D721Med (cell line): ENCODE data around the gene ABCB8.
A peak's percentile ranks its signal among the peaks of the same experiment; 100 is the strongest.

ENCODE experiments used
- DNase-seq: peaks from one replicate; pipeline ENCODE4 v3.0.0; 2011; ENCODE audit warnings: low spot score; ENCODE audit not compliant: insufficient read length
- FAIRE-seq: peaks from 2 replicates; lab custom pipeline; 2011; peaks lifted over from hg19 to GRCh38; lab: Jason Lieb, UNC
- TF ChIP-seq, protein P1 (sequence below): IDR thresholded peaks from 2 replicates; pipeline ENCODE4 v1.5.1; 2012; ENCODE audit warnings: mild to moderate bottlenecking, control low read depth; ENCODE audit not compliant: insufficient read depth; ENCODE audit errors: missing control alignments

Gene ABCB8

GRCh38 chr7:151075978-151076426 lies 47.8 kb downstream of the ABCB8 start:
- FAIRE-seq = no peak
- no peak for DNase-seq
- TF ChIP-seq, protein P1, sequence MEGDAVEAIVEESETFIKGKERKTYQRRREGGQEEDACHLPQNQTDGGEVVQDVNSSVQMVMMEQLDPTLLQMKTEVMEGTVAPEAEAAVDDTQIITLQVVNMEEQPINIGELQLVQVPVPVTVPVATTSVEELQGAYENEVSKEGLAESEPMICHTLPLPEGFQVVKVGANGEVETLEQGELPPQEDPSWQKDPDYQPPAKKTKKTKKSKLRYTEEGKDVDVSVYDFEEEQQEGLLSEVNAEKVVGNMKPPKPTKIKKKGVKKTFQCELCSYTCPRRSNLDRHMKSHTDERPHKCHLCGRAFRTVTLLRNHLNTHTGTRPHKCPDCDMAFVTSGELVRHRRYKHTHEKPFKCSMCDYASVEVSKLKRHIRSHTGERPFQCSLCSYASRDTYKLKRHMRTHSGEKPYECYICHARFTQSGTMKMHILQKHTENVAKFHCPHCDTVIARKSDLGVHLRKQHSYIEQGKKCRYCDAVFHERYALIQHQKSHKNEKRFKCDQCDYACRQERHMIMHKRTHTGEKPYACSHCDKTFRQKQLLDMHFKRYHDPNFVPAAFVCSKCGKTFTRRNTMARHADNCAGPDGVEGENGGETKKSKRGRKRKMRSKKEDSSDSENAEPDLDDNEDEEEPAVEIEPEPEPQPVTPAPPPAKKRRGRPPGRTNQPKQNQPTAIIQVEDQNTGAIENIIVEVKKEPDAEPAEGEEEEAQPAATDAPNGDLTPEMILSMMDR = no peak

- DNase-seq = no peak
- TF ChIP-seq, protein P1 = peak; percentile 1
- no peak for FAIRE-seq
These were observed 48.8 kb downstream of the ABCB8 start for GRCh38 chr7:151076863-151077704.

DNA sequence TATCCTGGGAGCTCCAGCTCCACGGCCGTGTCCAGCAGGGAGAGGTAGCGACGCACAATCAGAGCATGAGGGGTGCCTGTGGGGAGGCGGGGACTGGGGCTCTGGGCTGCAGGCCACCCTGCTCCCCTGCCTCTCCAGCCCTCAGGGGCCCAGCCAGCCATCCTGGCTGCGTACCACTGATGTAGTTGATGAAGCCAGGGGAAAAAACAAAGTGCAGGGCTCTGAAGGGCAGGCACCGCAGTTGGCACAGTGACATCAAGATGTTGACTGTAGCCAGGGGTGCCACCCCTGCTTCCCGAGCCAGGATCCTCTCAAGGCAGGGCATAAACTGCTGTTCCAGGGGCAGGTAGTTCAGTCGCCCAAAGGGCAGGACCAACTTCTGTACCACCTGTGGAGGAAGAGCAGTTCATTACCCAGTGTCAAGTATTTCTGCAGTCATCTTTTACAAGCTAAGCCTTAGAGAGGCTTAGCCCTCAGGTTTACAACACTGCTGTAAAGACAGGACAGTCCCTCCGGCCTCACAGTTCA lies 49.5 kb downstream of the ABCB8 start:
- FAIRE-seq (no peak), DNase-seq (no peak)
- TF ChIP-seq, protein P1 = no peak

DNA sequence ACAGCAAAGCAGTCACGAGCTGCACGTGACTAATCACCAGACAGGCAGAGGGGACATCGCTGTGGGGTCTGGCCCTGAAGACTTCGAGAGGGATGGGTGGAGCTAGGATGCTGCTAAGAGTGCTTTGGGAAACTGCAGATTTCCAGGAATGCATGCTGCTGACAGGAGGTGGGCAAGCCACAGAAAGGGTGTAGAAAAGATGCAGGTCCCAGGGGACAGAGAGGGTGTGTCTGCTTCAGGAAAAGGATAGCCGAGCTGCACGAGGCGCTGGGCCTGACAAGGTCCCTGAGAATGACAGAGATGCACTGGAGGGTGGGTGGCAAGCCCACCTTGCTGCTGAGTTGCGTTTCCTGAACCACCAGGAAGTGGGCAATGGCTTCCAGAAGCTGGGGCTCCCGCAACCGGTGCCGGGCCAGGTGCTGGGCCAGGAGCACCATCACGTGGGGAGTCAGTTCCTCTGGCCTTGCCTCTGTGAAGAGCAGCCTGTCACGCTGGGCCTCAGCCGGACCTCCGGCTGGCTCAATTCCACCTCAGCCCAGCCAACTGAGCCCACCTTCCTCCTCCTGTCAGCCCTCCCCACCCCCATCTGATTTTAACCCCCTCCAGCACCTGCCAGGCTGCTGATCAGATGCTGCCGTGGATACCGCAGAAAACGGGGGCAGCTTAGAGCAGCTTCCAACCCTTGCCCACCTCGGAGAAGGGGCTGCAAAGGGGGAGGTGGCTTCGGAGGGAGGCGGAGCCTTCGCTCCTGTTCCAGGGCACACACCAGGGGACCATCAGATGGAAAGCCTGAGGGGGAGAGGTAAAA lies 50.2 kb downstream of the ABCB8 start:
- FAIRE-seq (no peak), DNase-seq (no peak)
- TF ChIP-seq, protein P1 = no peak

DNA sequence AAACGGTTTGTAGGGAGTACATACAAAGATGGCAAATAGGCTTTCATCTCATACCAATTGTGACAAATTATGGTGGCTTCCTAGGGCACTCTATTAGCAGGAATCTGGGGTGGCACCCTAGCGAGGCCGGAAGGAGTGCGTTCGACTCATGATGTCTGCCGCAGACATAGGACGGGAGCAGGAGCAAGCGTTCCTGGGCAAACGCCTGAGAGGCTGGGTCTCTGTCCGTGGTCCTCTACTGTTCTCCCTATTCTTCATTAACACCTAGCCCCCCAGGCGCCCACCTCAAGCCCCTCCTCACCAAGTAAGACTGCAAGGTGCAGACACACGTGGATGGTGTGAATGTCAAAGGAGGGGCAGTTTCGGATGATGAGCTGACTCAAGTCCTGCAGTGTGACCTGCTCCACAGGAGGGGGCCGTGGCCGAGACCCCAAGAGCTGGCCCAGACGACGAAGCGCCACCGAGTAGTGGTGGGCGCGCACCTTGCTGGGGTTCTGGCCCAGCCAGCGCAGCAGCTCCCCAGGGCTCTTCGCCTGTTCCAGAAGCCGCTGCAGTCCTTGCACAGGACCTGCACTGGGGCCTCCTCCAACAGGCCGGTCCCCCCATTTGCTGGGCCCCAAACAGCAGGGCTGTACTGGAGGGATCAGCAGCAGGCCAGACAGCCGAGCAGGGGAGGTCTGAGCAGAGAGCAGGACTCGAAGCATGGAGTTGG lies 51.1 kb downstream of the ABCB8 start:
- DNase-seq (no peak), FAIRE-seq (no peak)
- TF ChIP-seq, protein P1 = no peak

DNA sequence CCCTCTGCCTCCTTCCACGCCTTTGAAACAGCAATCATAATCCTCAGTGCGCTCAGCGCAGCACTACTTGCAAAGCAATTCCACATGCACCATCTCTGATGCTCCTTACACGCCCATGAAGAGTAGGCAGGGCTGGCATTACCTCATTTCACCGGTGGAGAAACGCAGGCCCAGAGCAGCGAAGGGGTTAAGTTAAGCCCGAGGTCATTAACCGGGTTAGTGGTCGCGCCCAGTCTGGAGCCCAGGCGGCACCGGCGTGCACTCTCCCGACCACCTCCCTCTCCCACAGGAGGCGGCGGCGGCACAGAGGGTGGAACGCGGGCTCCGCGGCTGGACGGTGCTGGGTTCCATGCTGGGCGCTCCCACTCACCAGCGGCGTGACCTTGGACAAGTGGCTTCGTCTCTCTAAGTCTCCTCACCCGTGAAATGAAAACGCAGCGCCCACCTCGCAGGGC lies 51.8 kb downstream of the ABCB8 start:
- FAIRE-seq (no peak), DNase-seq (no peak)
- TF ChIP-seq, protein P1 = no peak
